ENCODE data around the gene PRUNE2.

The PRUNE2 gene

GRCh38 chr9:76897804-76898525 is 7.9 kb downstream of the PRUNE2 start:
- DNase-seq: no peak

- DNase-seq: no peak
Measured at GRCh38 chr9:76896035-76896434, 9.9 kb downstream of the PRUNE2 start.

GRCh38 chr9:76895186-76895585 is 10.7 kb downstream of the PRUNE2 start:
- DNase-seq: no peak

DNA sequence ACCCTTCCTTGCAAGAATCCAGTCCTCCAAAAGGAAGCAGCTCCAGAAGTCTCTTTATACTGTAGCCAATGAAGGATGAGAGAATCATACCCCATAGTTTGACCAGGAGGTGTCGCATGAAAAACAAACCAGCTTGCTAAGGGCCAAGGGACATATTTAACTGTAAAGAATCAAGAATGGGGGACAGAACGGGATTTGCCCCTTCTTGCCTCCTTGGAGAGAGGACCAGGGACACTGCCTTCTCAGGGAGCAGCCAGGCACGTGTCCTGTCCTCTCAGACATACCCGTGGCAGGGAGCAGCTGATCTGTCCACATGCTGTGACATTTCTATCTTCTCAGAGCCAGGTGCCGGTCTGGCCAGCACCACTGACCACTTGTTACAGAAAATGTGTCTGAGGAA is 11.7 kb downstream of the PRUNE2 start:
- no peak for DNase-seq

DNA sequence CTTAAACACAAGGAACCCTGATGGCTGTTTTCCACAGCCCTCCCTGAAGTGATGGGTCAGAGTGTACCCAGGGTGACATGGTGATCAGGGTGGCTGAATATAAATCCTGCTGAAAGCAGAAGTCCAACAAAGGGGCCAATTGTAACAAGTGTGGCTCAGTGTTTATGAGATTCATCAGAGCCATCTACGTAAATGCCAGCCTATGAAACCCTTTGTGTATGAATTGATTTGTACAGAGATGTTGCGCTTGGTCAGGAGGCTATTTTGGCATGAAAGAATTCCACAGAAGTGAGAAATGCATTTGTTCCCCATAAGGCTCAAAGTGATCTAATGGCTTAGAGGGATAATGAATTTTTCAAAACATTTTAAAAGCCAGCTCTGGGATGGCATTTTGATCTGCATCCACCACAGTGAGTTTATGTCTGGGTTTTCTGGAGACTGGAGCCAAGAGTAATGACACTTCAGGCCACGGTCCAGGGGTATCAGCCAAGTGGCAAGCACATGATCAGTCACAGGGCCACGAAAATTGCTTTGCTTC is 12.4 kb downstream of the PRUNE2 start:
- DNase-seq: no peak

GRCh38 chr9:76891874-76892273 is 14.0 kb downstream of the PRUNE2 start:
- DNase-seq: no peak

DNA sequence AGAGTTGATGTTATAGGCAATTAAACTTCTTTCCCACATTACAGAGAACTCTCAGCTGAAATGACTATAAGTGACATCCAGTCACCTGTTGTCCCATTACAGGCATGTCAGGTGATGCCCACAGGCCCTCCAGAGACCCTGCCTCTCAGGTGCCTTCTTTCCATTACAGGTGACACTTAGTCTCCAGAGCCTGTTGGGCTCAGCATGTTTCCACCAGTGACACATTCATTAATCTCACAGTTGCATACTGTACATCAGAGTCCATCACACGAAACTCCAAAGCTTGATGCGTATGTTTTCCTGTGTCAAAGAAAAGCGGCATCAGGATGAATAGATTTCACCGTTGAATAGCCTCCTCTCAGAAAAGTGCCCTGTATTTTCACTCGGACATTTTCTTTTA is 14.6 kb downstream of the PRUNE2 start:
- no peak for DNase-seq

DNA sequence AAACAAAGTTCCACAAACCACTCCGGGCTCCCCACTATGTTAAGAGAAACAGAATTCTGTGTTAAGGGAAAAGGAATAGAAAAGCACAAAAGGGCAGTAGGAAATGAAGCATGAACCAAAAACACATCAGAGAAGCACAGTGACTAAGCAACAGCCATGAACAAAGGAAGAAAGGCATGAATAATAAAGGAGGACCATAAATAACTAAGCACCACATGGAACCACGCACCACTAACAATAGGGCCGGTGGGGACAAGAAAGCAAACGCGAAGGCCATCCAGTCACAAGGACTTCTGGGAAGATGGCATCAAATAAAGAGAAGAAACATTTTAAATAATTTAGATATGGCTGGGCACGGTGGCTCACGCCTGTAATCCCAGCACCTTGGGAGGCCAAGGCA is 18.0 kb downstream of the PRUNE2 start:
- no peak for DNase-seq

DNA sequence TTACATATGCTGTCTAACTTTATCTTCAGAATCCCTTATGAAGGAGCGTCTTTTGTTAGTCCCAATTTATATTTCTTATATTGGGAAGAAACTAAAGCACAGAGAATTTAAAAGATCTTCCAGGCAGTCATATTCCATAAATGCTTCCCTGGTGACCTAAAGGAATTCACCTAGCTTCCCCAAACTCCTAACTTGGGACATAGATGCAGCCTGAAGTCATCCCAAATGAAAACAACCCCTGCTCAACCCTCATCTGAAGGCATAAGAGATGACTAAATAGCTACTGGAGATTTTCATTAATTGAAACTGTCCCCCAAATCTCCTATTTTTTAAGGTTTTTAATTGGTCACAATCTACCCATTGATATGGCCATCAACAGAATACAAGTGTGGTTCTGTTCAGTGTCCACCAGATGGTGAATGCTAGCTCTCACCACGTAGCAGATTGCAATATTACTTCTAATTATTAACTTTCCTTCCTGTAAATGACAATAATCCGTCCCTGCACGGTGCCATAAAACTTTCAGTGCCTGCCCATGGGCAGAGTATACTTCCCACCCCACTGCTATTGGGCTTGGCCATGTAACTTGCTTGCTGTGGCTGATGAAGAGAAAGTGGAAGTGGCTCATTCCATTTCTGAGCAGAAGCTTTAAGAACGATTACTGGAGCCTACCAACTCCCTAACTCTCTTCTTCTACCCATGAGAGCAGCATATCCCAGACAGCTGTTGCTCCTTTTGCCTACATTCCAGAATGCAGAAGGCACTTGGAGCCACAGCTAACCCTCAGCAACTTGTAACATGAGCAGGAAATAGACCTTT is 18.7 kb downstream of the PRUNE2 start:
- no peak for DNase-seq

DNA sequence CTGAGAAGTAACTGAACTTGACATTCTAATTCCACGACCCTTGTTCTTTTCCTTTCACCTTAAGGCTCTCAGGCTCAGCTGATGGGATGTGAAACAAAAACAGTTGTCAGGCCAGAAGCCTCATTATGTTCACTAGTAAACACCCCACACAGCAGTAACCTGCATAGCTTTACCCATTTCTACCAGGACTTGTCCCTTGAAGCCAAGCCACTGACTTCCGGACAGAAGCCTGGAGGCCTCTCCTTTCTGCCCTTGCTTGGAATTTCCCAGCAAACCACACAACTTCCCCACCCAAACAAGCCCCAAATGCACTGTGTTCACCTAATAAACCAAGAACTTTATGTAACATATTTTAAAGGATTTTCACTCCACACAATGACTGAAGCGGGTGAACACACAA is 19.6 kb downstream of the PRUNE2 start:
- DNase-seq: no peak

DNA sequence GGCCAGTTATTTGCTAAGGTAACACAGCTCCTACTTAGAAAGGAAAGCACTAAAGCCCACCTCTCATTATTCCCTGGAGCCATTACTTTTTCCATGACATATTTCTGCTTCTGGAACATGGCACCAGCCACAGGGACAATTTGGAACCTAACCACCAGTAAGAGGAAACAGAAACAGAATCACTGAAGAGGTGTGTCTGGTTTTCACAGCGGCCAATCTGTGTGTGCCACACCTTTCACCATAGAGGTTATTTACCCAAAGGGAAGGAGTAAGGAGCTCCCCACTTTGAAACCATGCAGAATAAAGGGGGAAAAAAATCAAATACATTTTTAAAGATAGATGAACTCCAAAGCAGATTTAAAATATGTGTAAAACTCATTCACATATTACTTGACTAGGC is 21.1 kb downstream of the PRUNE2 start:
- no peak for DNase-seq

DNA sequence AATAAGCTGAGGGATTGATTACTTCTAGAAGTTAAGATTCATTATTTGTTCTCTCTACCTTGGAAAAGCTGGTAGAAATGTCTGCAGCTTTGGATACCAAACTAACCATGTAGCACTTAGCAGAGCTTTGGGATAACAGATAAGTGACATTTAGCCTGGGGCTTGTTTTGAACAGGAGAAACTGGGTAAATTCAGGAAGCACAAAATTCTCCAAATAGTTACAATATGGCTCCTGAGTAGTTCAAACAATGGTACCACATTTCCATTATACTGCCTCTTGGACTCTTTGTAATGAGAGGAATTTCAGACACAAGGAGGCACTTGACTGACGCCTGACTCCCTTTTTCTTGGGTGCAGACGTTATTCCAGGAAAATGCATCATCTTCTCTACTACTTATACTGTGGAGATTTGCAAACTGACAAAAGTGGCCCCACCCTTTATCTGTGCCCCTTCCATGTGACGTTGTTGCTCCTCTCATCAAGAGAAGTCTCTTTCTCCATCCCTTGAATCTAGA is 22.5 kb downstream of the PRUNE2 start:
- no peak for DNase-seq

- no peak for DNase-seq
Measured at GRCh38 chr9:76882686-76883085, 23.2 kb downstream of the PRUNE2 start.

- no peak for DNase-seq
Measured at GRCh38 chr9:76880210-76880609, 25.7 kb downstream of the PRUNE2 start.

DNA sequence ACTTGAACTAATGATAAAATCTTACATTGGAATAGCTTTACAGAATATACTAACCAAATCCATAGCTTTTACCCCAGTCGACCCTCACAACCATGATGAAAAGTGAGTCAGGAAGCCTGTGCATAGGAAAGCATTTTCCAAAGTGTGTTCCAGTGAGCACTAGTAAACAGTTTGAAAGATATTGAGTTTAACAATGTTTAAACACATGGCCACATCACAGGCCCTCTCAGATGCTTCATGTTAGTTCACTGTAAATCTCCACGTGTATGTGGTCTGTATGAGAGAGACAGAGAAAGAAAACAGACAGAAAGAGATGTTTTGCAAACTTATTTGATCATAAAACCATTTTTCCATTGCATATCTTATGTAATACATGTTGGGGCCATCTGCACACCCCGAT is 27.0 kb downstream of the PRUNE2 start:
- DNase-seq: no peak

GRCh38 chr9:76877961-76878360 is 28.0 kb downstream of the PRUNE2 start:
- no peak for DNase-seq

- no peak for DNase-seq
Measured at GRCh38 chr9:76876098-76876497, 29.8 kb downstream of the PRUNE2 start.

DNA sequence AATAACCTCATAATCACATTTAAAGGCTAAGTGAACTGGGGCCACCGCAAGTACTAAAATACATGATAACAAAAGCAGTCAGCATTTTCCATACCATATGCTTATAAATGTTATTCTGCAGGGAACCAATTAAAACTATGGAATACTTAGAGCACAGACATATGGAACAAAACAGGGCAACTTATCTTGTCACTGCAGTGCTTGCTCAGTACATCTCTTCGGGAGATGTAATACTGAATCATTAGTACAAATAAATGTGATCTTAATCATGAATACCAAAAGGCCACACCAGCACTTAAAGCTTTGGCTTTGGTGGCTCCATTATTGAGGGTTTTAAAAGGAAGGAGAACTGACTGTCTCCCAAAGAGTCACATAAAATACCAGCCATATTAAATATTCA is 32.1 kb downstream of the PRUNE2 start:
- DNase-seq: no peak

- no peak for DNase-seq
Measured at GRCh38 chr9:76873056-76873792, 32.7 kb downstream of the PRUNE2 start.

- no peak for DNase-seq
Measured at GRCh38 chr9:76868897-76869296, 37.0 kb downstream of the PRUNE2 start.

- DNase-seq: no peak
Measured at GRCh38 chr9:76866689-76867088, 39.2 kb downstream of the PRUNE2 start.

GRCh38 chr9:76863832-76864231 is 42.1 kb downstream of the PRUNE2 start:
- DNase-seq: no peak

DNA sequence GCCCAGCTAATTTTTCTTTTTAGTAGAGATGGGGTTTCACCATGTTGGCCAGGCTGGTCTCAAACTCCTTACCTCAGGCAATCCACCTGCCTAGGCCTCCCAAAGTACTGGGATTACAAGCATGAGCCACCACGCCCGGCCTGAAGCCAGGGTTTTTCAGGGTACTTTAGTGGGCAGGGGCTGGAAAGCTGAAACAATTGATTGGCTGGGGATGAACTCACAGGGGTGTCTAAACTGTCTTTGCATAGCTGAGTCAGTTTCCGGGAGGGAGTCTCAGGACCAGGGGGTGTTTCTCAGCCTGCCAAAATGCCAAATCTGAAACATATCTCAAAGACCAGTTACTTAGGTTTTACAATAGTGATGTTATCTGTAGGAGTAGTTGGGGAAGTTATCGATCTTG is 46.1 kb downstream of the PRUNE2 start:
- no peak for DNase-seq
